MM.1S (cell line): Measurements from ENCODE around the gene EIF2D.

Source experiments
- CTCF ChIP-seq: fragments of 300-600 bp; sonication (generic); IDR thresholded peaks from 2 replicates; pipeline ENCODE4 v1.5.1; 2016; ENCODE audit warnings: antibody characterized with exemption, low read length, mixed read lengths
- EZH2 ChIP-seq: fragments of 300-600 bp; sonication (generic); optimal IDR thresholded peaks from 2 replicates; pipeline ENCODE3; 2017; ENCODE audit warnings: low read depth, mild to moderate bottlenecking, antibody characterized with exemption, low read length, mixed read lengths

- TF ChIP-seq CTCF, result no peak
- TF ChIP-seq EZH2, result no peak
These were observed 52.1 kb downstream of the EIF2D start for GRCh38 chr1:206560007-206560716.
